HG02571 (cell line): ENCODE measurements around the gene HUS1.
"Not testable (repeated sequence)": the region's sequence is repeated elsewhere in the genome, so short reads cannot be mapped to it uniquely, and the experiment has no call there.

Source experiments
- ATAC-seq: cut with Tn5 transposase; IDR thresholded peaks from one replicate; pipeline ENCODE4 v1.9.1; 2021; ENCODE audit warnings: mild to moderate bottlenecking, moderate library complexity; ENCODE audit not compliant: unreplicated experiment

The HUS1 gene

GRCh38 chr7:47980648-47981047, 1.2 kb upstream of the HUS1 start:
- ATAC-seq = not testable (repeated sequence)

DNA sequence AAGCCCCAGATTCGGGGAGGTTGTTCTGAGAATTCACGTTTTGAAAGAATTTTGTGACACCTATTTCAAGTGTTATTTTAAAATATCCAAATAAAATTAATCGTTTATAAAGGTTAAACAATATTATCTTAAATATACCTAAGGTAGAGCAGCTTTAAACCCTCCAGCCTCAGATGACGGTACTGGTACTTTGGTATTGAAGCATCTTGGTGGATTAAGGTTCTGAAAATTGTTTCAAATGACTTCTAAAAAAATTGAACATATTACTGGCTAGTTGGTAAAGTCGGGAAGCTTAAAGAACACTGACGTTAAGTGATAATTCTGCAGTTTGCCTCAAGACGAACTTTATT, 392 bp upstream of the HUS1 start:
- no peak for ATAC-seq

- ATAC-seq = no peak
Measured at GRCh38 chr7:47978790-47979144, 648 bp downstream of the HUS1 start.

- ATAC-seq = no peak
Measured at GRCh38 chr7:47973739-47974138, 5.7 kb downstream of the HUS1 start.

DNA sequence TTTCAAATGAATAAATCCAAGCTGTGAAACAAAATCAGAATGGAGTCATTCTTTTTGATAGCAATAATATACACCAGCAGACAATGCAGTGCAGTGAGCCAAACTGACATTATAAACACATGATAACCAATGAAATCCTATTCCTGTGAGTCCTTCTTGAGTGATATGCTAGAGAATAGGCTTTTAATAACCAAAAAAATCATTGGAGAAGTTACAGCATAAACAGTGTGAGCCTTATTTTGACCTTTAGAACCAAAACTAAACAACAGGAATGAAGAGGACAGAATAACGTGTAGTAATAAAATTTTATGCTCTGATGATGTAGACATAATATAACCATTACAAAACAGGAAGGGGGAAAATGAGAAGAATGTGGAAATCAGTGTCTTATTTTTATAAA, 8.7 kb downstream of the HUS1 start:
- ATAC-seq = no peak

DNA sequence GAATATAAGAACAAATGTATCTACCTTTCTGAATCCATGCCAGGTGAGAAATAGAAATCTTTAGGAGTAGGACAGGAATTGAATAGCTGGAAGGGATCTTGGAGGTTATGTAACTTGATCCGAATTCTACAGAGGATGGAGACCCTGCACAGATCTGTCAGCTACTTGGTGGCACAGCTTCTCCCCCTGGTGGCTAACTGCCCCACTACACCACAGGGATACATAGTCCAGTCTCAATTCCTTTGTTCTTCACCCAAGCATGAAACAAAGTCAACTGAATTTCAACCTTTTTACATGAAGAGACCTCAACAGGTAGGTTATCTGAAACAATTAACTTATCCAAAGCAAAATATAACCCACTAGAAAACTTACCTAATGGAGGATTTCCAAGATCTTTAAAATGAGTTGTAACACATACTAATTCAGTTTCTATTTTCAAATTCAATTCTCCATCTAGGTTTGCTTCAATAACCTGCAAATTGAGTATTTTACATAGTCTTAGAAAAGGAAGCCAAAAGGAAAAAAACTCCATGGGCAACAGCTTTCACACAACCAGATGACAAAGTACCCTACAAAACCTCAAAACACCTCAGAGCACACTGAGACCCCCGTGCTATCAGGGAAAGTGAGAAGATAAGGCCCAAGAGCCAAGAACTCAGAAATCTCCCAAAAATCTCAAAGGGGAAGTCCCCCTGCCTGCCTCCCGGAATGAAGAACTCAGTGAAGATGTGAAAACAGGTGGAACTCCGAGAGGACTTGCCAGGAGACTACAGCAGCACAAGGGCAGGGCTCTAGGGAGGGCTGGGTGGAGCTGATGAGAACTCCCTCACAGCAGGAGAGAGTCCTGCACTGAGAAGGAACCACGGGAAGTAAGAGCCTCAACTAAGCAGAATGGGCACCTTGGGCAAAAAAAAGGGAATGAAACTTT, 10.3 kb downstream of the HUS1 start:
- peak; percentile 58 for ATAC-seq

DNA sequence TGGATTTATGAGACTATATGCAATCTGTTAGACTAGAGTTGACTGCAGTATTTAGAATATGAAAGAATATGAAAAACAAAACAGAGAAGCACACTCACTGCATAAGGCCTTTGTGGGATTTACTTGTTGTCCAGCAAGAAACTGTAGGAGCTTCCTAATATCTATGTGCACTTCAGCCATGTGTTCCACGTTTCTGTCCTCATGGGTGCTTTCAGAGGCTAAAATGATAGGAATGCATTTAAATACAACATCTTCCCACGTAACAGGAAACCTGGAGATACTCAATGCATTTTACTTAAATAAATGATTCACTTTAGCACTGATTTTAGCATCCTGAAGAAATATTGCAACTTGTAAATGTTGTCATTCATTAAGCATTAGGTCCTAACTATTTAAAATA, 11.7 kb downstream of the HUS1 start:
- ATAC-seq = no peak

DNA sequence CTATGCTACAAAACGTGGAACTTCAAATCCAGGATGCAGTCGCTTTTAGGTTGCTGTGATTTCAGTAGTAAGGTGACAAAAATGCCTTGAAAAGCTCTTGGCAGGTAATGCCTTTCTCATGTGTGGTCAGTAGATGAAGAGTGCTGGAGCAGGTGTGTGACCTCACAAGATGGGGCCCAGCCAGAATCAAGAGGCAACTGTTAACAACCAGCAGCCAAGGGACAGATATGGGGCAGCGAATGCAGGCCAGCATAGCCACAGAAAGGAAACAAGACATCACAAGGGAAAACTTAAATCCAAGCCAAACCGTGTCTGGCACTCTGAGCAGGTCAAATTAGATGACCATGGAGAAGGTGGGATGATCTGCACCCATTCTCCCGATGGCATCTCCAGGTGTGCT, 12.3 kb downstream of the HUS1 start:
- no peak for ATAC-seq

GRCh38 chr7:47965456-47965855, 14.0 kb downstream of the HUS1 start:
- no peak for ATAC-seq

DNA sequence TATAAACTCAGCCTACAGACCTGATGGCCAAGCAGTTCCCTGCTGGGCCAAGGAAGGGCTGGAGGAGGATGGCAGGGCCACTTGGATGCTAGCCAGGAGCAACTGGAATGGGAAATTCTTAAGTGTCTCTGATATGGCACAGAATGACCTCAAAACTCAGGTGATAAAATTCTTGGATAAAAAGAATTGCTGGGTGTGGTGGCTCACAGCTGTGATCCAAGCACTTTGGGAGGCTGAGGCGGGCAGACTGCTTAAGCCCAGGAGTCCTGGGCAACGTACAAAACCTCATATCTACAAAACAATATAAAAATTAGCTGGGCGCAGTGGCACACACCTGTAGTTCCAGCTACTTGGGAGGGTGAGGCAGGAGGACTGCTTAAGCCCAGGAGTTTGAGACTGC, 17.2 kb downstream of the HUS1 start:
- ATAC-seq = no peak

DNA sequence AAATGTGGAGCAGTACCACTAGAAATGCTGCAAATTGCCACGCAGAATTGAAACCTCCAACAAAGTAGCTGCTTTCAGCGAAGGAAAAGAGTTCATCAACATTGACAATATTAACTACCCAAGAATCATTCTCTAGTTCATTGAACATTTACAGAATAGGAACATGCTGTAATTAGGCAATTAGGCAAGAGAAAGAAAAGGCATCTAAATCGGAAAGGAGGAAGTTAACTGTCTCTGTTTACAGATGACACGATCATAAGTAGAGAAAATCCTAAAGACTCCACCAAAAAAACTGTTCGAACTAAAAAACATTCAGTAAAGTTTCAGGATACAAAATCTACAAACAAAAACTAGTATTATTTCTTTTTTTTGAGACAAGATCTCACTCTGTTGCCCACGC, 22.3 kb downstream of the HUS1 start:
- no peak for ATAC-seq

GRCh38 chr7:47956220-47956619, 23.2 kb downstream of the HUS1 start:
- no peak for ATAC-seq

- peak; percentile 52 for ATAC-seq
Measured at GRCh38 chr7:47954231-47954911, 25.0 kb downstream of the HUS1 start.

- ATAC-seq = peak; percentile 60
Measured at GRCh38 chr7:47953822-47954221, 25.6 kb downstream of the HUS1 start.

- no peak for ATAC-seq
Measured at GRCh38 chr7:47952224-47952623, 27.2 kb downstream of the HUS1 start.

DNA sequence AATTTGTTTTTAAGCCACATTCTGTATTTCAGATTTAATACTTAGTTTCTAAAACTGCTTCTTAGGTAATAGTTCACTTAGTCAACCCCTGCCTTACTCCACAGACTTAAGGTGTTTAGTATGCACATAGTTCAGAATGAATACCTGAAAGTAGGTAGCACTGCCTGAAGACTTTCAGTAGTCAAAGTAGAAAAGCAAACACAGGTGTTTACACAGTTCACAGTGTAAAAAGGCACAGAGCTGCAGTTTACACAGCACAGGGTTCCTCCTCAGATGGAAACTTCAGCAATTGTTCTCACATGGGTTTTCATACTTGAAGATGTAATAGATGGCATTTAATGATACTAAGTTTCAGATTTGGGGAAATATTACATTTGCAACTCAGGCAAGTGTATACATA, 28.0 kb downstream of the HUS1 start:
- ATAC-seq = no peak

GRCh38 chr7:47950714-47951113, 28.7 kb downstream of the HUS1 start:
- ATAC-seq = no peak

DNA sequence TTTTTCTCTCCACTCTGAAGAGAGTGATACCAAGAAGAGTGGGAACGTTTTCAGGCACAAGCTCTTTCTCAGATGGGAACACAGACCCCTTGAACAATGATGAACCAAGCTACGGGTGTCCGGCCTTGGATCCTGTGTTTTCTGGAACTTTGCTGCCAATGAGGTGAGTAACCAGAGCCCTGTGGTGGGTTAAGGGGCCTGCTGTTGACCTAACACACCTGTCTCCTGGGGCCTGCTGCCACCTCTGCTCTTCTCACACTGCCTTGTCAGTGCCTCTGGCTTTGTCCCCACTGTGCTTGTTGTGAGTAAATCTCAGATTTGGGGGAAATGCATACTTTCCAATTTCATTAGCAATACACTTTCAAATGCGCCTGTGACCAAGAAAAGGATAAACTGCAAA, 29.7 kb downstream of the HUS1 start:
- ATAC-seq = no peak

DNA sequence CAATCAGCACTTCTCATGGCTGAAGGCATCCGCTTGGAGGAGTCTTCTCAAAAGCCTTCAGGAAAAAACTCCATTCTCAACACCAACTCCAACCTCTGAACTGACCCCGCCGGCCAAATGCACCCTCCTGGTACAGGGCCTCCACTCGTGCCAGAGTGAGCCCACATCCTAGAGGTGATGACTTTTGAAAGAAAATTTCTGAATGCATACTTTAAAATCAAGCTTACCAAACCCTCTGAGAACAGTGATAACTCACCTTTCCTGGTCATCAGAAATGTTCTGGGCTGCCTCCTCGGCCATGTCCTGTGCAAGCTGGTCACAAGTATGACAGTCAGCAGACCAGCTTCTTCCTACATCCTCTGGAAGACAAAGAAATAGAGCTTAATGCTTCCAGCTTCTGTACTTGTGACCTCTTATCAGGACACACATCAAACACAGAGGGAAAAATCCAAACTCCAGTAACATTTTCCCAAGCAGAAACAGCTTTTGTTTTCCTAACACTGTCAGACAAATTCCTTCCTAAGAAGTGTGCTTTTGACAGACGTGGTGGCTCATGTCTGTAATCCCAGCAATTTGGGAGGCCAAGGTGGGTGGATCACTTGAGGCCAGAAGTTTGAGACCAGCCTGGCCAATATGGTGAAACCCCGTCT, 31.1 kb downstream of the HUS1 start, which contains the start of gene PKD1L1:
Gene PKD1L1, minus strand, starts transcription at position 326 of the 650 bp plus-strand sequence. Its CDS starts 26 bp downstream, at position 300.
- no peak for ATAC-seq

- ATAC-seq = no peak
Measured at GRCh38 chr7:47947355-47947749, 32.1 kb downstream of the HUS1 start.

- no peak for ATAC-seq
Measured at GRCh38 chr7:47946581-47947354, 32.6 kb downstream of the HUS1 start.
